Endothelial cell of umbilical vein (primary cell): ENCODE data around the gene TSPAN4.

Source experiments
- EZH2 ChIP-seq: IDR thresholded peaks from 2 replicates; pipeline ENCODE4 v1.6.1; 2012; ENCODE audit warnings: borderline replicate concordance, low read depth, mild to moderate bottlenecking, moderate library complexity, low read length, inconsistent platforms; ENCODE audit not compliant: severe bottlenecking
- POLR2AphosphoS5 ChIP-seq: IDR thresholded peaks from 2 replicates; pipeline ENCODE4 v1.6.1; 2012; ENCODE audit warnings: low read depth, mild to moderate bottlenecking, control low read depth, low read length, moderate library complexity; ENCODE audit not compliant: insufficient read depth
- TF ChIP-seq, protein P1 (sequence below), 2 donors: IDR thresholded peaks; 1 replicate in 1 of 2; 2 replicates in 1 of 2; pipeline ENCODE4 v1.5.1; 2011; ENCODE audit warnings: low read length in 2 of 2, mild to moderate bottlenecking in 2 of 2, moderate library complexity in 2 of 2, control low read depth in 1 of 2, inconsistent platforms in 1 of 2, low read depth in 1 of 2; ENCODE audit not compliant: insufficient read depth in 1 of 2; ENCODE audit errors: extremely low read depth in 1 of 2

- TF ChIP-seq POLR2AphosphoS5 (no peak), EZH2 (no peak)
- TF ChIP-seq, protein P1, sequence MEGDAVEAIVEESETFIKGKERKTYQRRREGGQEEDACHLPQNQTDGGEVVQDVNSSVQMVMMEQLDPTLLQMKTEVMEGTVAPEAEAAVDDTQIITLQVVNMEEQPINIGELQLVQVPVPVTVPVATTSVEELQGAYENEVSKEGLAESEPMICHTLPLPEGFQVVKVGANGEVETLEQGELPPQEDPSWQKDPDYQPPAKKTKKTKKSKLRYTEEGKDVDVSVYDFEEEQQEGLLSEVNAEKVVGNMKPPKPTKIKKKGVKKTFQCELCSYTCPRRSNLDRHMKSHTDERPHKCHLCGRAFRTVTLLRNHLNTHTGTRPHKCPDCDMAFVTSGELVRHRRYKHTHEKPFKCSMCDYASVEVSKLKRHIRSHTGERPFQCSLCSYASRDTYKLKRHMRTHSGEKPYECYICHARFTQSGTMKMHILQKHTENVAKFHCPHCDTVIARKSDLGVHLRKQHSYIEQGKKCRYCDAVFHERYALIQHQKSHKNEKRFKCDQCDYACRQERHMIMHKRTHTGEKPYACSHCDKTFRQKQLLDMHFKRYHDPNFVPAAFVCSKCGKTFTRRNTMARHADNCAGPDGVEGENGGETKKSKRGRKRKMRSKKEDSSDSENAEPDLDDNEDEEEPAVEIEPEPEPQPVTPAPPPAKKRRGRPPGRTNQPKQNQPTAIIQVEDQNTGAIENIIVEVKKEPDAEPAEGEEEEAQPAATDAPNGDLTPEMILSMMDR (IDR thresholded peaks at IDR 0.05; ENCODE audit: extremely low read depth in 1 of 2, insufficient read depth in 1 of 2, low read depth in 1 of 2, low read length in 2 of 2), result no peak
Measured at GRCh38 chr11:914204-914603, 71.6 kb downstream of the TSPAN4 start.
